Breast epithelium (tissue), 3 donors: ENCODE results near the gene GJA1.

Experiments
- CTCF ChIP-seq, 3 donors: fragments of 450-650 bp; IDR thresholded peaks; one replicate each; pipeline ENCODE4 v1.5.1; 2016 to 2017; ENCODE audit warnings: antibody characterized with exemption in 3 of 3, mild to moderate bottlenecking in 3 of 3, moderate library complexity in 3 of 3
- POLR2A ChIP-seq: fragments of 450-650 bp; IDR thresholded peaks from one replicate; pipeline ENCODE4 v1.6.1; 2016; ENCODE audit warnings: antibody characterized with exemption, mild to moderate bottlenecking, moderate library complexity
- POLR2AphosphoS5 ChIP-seq, 3 donors: sonication (generic); formaldehyde crosslinking; IDR thresholded peaks; one replicate each; pipeline ENCODE4 v1.6.1; 2017; ENCODE audit warnings: antibody characterized with exemption in 3 of 3

GRCh38 chr6:121389419-121389818, 46.0 kb upstream of the GJA1 start:
- TF ChIP-seq CTCF (IDR thresholded peaks at IDR 0.05) (no peak), POLR2A (no peak), POLR2AphosphoS5 (IDR thresholded peaks at IDR 0.05) (no peak)
